MM.1S (cell line): ENCODE results near the gene CLCA1.

Experiments
- DNase-seq: peaks from one replicate; pipeline ENCODE4 v3.0.0-alpha.2; 2015
- H2AFZ ChIP-seq: fragments of 300-600 bp; sonication (generic); 2 replicates; pipeline ENCODE4 v1.6.0; 2016; ENCODE audit warnings: antibody characterized with exemption, low read length
- H3F3A ChIP-seq: fragments of 300-600 bp; sonication (generic); 2 replicates; pipeline ENCODE4 v1.6.1; 2016; ENCODE audit warnings: mild to moderate bottlenecking, antibody characterized with exemption, low read length, moderate library complexity, mixed read lengths; ENCODE audit not compliant: insufficient read depth
- H3K27ac ChIP-seq: fragments of 300-600 bp; sonication (generic); 2 replicates; pipeline ENCODE4 v1.5.1; 2016; ENCODE audit warnings: mild to moderate bottlenecking, low read length
- H3K27me3 ChIP-seq: fragments of 300-600 bp; sonication (generic); replicated peaks from 2 replicates; pipeline ENCODE4 v1.6.0; 2016; ENCODE audit warnings: low read length; ENCODE audit not compliant: insufficient read depth
- H3K36me3 ChIP-seq: fragments of 300-600 bp; sonication (generic); replicated peaks from 2 replicates; pipeline ENCODE4 v1.6.1; 2016; ENCODE audit warnings: mild to moderate bottlenecking, low read length, mixed read lengths; ENCODE audit not compliant: insufficient read depth
- H3K4me1 ChIP-seq: fragments of 300-600 bp; sonication (generic); 2 replicates; pipeline ENCODE4 v1.6.1; 2016; ENCODE audit warnings: low read length, mixed read lengths
- H3K4me2 ChIP-seq: fragments of 300-600 bp; sonication (generic); 2 replicates; pipeline ENCODE4 v1.6.0; 2016; ENCODE audit warnings: low read depth, low read length
- H3K4me3 ChIP-seq: fragments of 300-600 bp; sonication (generic); 2 replicates; pipeline ENCODE4 v1.5.1; 2016; ENCODE audit warnings: low read length, mixed read lengths
- H3K79me2 ChIP-seq: fragments of 300-600 bp; sonication (generic); 2 replicates; pipeline ENCODE4 v1.6.1; 2016; ENCODE audit warnings: mixed run types, low read length, mixed read lengths
- H3K9ac ChIP-seq: fragments of 300-600 bp; sonication (generic); 2 replicates; pipeline ENCODE4 v1.6.1; 2016; ENCODE audit warnings: low read length, mixed read lengths
- H3K9me2 ChIP-seq: fragments of 300-600 bp; sonication (generic); replicated peaks from 2 replicates; pipeline ENCODE4 v1.6.1; 2016; ENCODE audit warnings: mild to moderate bottlenecking, low read length, mixed read lengths; ENCODE audit not compliant: insufficient read depth
- H3K9me3 ChIP-seq: fragments of 300-600 bp; sonication (generic); replicated peaks from 2 replicates; pipeline ENCODE4 v1.6.1; 2016; ENCODE audit warnings: mild to moderate bottlenecking, low read length, mixed read lengths; ENCODE audit not compliant: insufficient read depth
- H4K20me1 ChIP-seq: fragments of 300-600 bp; sonication (generic); 2 replicates; pipeline ENCODE4 v1.6.1; 2016; ENCODE audit warnings: mild to moderate bottlenecking, low read length, moderate library complexity, mixed read lengths; ENCODE audit not compliant: insufficient read depth
- CTCF ChIP-seq: fragments of 300-600 bp; sonication (generic); IDR thresholded peaks from 2 replicates; pipeline ENCODE4 v1.5.1; 2016; ENCODE audit warnings: antibody characterized with exemption, low read length, mixed read lengths
- EZH2 ChIP-seq: fragments of 300-600 bp; sonication (generic); optimal IDR thresholded peaks from 2 replicates; pipeline ENCODE3; 2017; ENCODE audit warnings: low read depth, mild to moderate bottlenecking, antibody characterized with exemption, low read length, mixed read lengths
- EZH2phosphoT487 ChIP-seq: fragments of 300-600 bp; sonication (generic); IDR thresholded peaks from 2 replicates; pipeline ENCODE4 v1.6.1; 2018; ENCODE audit warnings: antibody characterized with exemption, low read length

The CLCA1 gene

GRCh38 chr1:86515597-86515996 lies 46.9 kb downstream of the CLCA1 start:
- H3F3A ChIP-seq: no peaks in the 10 kb centered on the region
- no peaks in the 10 kb centered on the region for H3K27me3 ChIP-seq
- H3K9ac ChIP-seq: no peak overlapping the region
- H3K4me2 ChIP-seq: no peak overlapping the region
- no peaks in the 10 kb centered on the region for H3K9me2 ChIP-seq
- no peaks in the 10 kb centered on the region for H3K36me3 ChIP-seq
- H3K79me2 ChIP-seq: no peaks in the 10 kb centered on the region
- H3K4me1 ChIP-seq: peaks cover 6% of the 10 kb centered on the region; the same call in 1 of the 2 replicates
- no peak for TF ChIP-seq EZH2phosphoT487
- TF ChIP-seq CTCF: peak; percentile 42
- peak; percentile 25 for DNase-seq
- no peak overlapping the region for H3K4me3 ChIP-seq
- H3K27ac ChIP-seq: no peak overlapping the region
- no peaks in the 10 kb centered on the region for H4K20me1 ChIP-seq
- no peaks in the 10 kb centered on the region for H3K9me3 ChIP-seq
- no peak overlapping the region for H2AFZ ChIP-seq

GRCh38 chr1:86516335-86516734 lies 47.6 kb downstream of the CLCA1 start:
- no peak overlapping the region for H3K27ac ChIP-seq
- no peaks in the 10 kb centered on the region for H3K36me3 ChIP-seq
- DNase-seq: no peak
- peaks cover 6% of the 10 kb centered on the region; the same call in 1 of the 2 replicates for H3K4me1 ChIP-seq
- no peak overlapping the region for H3K4me2 ChIP-seq
- H4K20me1 ChIP-seq: no peaks in the 10 kb centered on the region
- no peak overlapping the region for H2AFZ ChIP-seq
- H3K9ac ChIP-seq: no peak overlapping the region
- TF ChIP-seq EZH2 (no peak), EZH2phosphoT487 (no peak), CTCF (no peak)
- H3K9me2 ChIP-seq: no peaks in the 10 kb centered on the region
- H3K79me2 ChIP-seq: no peaks in the 10 kb centered on the region
- no peaks in the 10 kb centered on the region for H3K9me3 ChIP-seq
- H3F3A ChIP-seq: no peaks in the 10 kb centered on the region
- H3K4me3 ChIP-seq: no peak overlapping the region
- H3K27me3 ChIP-seq: no peaks in the 10 kb centered on the region

- Histone ChIP-seq H3K27ac (no peak overlapping the region), H2AFZ (no peak overlapping the region), H3K4me3 (no peak overlapping the region), H4K20me1 (no peaks in the 10 kb centered on the region), H3K9me2 (no peaks in the 10 kb centered on the region), H3K79me2 (no peaks in the 10 kb centered on the region), H3F3A (no peaks in the 10 kb centered on the region), H3K9ac (no peak overlapping the region), H3K4me1 (peaks cover 6% of the 10 kb centered on the region; the same call in 1 of the 2 replicates), H3K9me3 (no peaks in the 10 kb centered on the region), H3K27me3 (no peaks in the 10 kb centered on the region), H3K36me3 (no peaks in the 10 kb centered on the region), H3K4me2 (no peak overlapping the region)
- DNase-seq: no peak
- TF ChIP-seq EZH2phosphoT487: no peak
- TF ChIP-seq EZH2: no peak
- TF ChIP-seq CTCF: no peak
Observed at GRCh38 chr1:86517336-86517735, 48.6 kb downstream of the CLCA1 start.
